PC-3 (cell line): Measurements from ENCODE around the gene HYCC2.

Source experiments
- EZH2phosphoT487 ChIP-seq: fragments of 300-600 bp; sonication (generic); IDR thresholded peaks from 2 replicates; pipeline ENCODE4 v1.6.1; 2018; ENCODE audit warnings: mild to moderate bottlenecking, antibody characterized with exemption, low read length, borderline replicate concordance
- TF ChIP-seq, protein P1 (sequence below): fragments of 300-600 bp; sonication (generic); conservative IDR thresholded peaks from 2 replicates; pipeline ENCODE4 v1.5.1; 2017; ENCODE audit warnings: antibody characterized with exemption, low read depth, mild to moderate bottlenecking, low read length

DNA sequence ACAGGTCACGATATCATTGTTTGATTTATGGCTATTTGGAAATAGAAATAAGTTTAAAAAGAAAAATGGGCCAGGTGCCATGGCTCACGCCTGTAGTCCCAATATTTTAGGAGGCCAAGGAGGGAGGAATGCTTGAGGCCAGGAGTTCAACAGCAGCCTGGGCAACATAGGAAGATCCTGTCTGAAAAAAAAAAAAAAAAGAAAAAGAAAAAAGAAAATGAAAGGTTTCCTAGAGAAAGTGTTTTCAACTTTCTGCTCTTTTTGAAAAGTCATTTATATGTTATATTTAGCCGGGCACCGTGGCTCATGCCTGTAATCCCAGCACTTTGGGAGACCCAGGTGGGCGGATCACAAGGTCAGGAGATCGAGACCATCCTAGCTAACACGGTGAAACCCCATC is 3.5 kb upstream of the HYCC2 start:
- TF ChIP-seq, protein P1, sequence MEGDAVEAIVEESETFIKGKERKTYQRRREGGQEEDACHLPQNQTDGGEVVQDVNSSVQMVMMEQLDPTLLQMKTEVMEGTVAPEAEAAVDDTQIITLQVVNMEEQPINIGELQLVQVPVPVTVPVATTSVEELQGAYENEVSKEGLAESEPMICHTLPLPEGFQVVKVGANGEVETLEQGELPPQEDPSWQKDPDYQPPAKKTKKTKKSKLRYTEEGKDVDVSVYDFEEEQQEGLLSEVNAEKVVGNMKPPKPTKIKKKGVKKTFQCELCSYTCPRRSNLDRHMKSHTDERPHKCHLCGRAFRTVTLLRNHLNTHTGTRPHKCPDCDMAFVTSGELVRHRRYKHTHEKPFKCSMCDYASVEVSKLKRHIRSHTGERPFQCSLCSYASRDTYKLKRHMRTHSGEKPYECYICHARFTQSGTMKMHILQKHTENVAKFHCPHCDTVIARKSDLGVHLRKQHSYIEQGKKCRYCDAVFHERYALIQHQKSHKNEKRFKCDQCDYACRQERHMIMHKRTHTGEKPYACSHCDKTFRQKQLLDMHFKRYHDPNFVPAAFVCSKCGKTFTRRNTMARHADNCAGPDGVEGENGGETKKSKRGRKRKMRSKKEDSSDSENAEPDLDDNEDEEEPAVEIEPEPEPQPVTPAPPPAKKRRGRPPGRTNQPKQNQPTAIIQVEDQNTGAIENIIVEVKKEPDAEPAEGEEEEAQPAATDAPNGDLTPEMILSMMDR: no peak
- TF ChIP-seq EZH2phosphoT487: no peak
